K562 (cell line): ENCODE results near the gene SAMD10. TPM values are rescaled to one million over a fixed set of nuclear protein-coding genes. Genes with fewer than 3 reads are reported as not detected.

Experiments used
- BACH1 ChIP-seq: fragments of 200-800 bp; sonication (Bioruptor generic); IDR thresholded peaks from 2 replicates; pipeline ENCODE4 v1.6.1; 2016; ENCODE audit warnings: missing genetic modification characterization, missing compliant biosample characterization
- NCOA2 ChIP-seq, 2 experiments: fragments of 450-650 bp; IDR thresholded peaks; 2 replicates each; pipeline ENCODE4 v1.6.1; 2018; ENCODE audit warnings: mild to moderate bottlenecking in 2 of 2, moderate library complexity in 1 of 2; ENCODE audit not compliant: partially characterized antibody in 2 of 2
- PRMT5 ChIP-seq: sonication (generic); formaldehyde crosslinking; IDR thresholded peaks from 2 replicates; pipeline ENCODE4 v1.5.0; 2020; ENCODE audit warnings: missing genetic modification reagents
- ZNF584 ChIP-seq: fragments of 200-800 bp; sonication (Bioruptor generic); IDR thresholded peaks from 2 replicates; pipeline ENCODE4 v1.6.1; 2016; ENCODE audit warnings: low read depth, mild to moderate bottlenecking, missing genetic modification characterization, missing compliant biosample characterization
- polyA plus RNA-seq, 8 experiments: library from polyadenylated mRNA; depleted of rRNA in 4 of 8; stranded (reverse) in 5 of 8; unstranded in 3 of 8; fragments of >200 nt; fragmentation: Nextera tagmentation in 2 of 8; fragmentation: Illumina TruSeq in 1 of 8; extraction: Ambion mirVana in 2 of 8; extraction: Trizol in 1 of 8; gene quantifications; 2 replicates each; pipeline versions ENCODE4 v1.2.1 to v1.2.3, GENCODE V29; 2011 to 2014; ENCODE audit warnings: inconsistent platforms in 1 of 8, missing spikeins in 1 of 8
- total RNA-seq, 7 experiments: library from RNA; depleted of rRNA in 6 of 7; stranded (reverse); fragments of >200 nt in 6 of 7; fragmentation: Illumina TruSeq in 2 of 7; extraction: Trizol in 2 of 7; gene quantifications; 2 replicates each; pipeline versions ENCODE4 v1.2.1 to v1.2.3, GENCODE V29; 2011 to 2021; ENCODE audit warnings: low replicate concordance in 1 of 7
- TF ChIP-seq, protein P1 (sequence below): sonication (generic); formaldehyde crosslinking; IDR thresholded peaks from 2 replicates; pipeline ENCODE4 v1.8.1; 2023; ENCODE audit warnings: missing genetic modification reagents, mild to moderate bottlenecking, borderline replicate concordance

The SAMD10 gene
- total and polyA plus RNA-seq, 9 of the 15 experiments (the other 6 are each of a cell fraction or from before 2014, with no cell fraction given), result 0.37 to 15.2 (median 4.8) TPM

DNA sequence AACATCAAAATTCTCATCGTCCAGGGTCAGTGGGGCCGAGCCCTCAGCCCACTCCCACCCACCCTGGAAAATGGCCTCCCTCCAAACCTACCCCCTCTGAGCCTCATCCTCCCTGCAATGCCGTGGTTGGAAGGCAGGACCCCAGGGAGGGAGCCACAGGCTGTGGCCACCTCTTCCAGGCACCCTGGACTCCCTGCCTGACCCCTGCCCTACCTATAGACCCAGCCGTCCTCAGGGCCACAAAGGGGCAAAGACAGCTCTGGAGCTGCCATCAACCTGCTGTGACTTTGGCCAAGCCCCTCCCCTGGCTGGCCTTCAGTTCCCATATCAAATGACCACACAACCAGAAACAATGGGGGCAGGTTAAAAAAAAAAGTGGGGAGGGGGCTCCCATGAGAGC is 21.0 kb downstream of the SAMD10 start (continued):
- TF ChIP-seq, protein P1, sequence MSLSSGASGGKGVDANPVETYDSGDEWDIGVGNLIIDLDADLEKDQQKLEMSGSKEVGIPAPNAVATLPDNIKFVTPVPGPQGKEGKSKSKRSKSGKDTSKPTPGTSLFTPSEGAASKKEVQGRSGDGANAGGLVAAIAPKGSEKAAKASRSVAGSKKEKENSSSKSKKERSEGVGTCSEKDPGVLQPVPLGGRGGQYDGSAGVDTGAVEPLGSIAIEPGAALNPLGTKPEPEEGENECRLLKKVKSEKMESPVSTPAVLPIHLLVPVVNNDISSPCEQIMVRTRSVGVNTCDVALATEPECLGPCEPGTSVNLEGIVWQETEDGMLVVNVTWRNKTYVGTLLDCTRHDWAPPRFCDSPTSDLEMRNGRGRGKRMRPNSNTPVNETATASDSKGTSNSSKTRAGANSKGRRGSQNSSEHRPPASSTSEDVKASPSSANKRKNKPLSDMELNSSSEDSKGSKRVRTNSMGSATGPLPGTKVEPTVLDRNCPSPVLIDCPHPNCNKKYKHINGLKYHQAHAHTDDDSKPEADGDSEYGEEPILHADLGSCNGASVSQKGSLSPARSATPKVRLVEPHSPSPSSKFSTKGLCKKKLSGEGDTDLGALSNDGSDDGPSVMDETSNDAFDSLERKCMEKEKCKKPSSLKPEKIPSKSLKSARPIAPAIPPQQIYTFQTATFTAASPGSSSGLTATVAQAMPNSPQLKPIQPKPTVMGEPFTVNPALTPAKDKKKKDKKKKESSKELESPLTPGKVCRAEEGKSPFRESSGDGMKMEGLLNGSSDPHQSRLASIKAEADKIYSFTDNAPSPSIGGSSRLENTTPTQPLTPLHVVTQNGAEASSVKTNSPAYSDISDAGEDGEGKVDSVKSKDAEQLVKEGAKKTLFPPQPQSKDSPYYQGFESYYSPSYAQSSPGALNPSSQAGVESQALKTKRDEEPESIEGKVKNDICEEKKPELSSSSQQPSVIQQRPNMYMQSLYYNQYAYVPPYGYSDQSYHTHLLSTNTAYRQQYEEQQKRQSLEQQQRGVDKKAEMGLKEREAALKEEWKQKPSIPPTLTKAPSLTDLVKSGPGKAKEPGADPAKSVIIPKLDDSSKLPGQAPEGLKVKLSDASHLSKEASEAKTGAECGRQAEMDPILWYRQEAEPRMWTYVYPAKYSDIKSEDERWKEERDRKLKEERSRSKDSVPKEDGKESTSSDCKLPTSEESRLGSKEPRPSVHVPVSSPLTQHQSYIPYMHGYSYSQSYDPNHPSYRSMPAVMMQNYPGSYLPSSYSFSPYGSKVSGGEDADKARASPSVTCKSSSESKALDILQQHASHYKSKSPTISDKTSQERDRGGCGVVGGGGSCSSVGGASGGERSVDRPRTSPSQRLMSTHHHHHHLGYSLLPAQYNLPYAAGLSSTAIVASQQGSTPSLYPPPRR (CRISPR knock-in tag), result no peak
- TF ChIP-seq ZNF584 (CRISPR knock-in tag), result no peak
- no peak for TF ChIP-seq NCOA2 (IDR thresholded peaks at IDR 0.05; ENCODE audit: partially characterized antibody in 2 of 2)
- TF ChIP-seq BACH1 (tag), result no peak
- no peak for TF ChIP-seq PRMT5
